ENCODE results near the gene P4HA2. TPM values are rescaled to one million over a fixed set of nuclear protein-coding genes. Genes with fewer than 3 reads are reported as not detected.
A peak's percentile ranks its signal among the peaks of the same experiment; 100 is the strongest.

Gene P4HA2
- total RNA-seq, 4 donors from 2014 or later, result 15.9 to 26.9 (median 22.8) TPM

- H3K27ac ChIP-seq, result no peak overlapping the region
- TF ChIP-seq EP300 (IDR thresholded peaks at IDR 0.05) (no peak), CTCF (IDR thresholded peaks at IDR 0.05) (no peak), POLR2A (IDR thresholded peaks at IDR 0.05) (no peak)
- no peak overlapping the region for H3K4me3 ChIP-seq
- H3K36me3 ChIP-seq, result peaks cover 0 to 67% (median 3%) of the 10 kb centered on the region in 3 donors
- DNase-seq (ENCODE audit: low spot score in 2 of 2), result no peak
- peaks cover 0 to 15% (median 9%) of the 10 kb centered on the region in 4 donors for H3K4me1 ChIP-seq
- H3K27me3 ChIP-seq, result no peaks in the 10 kb centered on the region
- WGBS, 2 donors, result 9 to 38% methylated on average over 1 of the region's 1 CpG
- no peaks in the 10 kb centered on the region for H3K9me3 ChIP-seq
Measured at GRCh38 chr5:132211787-132212186, 15.9 kb downstream of the P4HA2 start.

- no peak overlapping the region for H3K27ac ChIP-seq
- H3K9me3 ChIP-seq, result no peaks in the 10 kb centered on the region
- DNase-seq (ENCODE audit: low spot score in 2 of 2), result no peak
- TF ChIP-seq POLR2A (IDR thresholded peaks at IDR 0.05) (no peak), EP300 (IDR thresholded peaks at IDR 0.05) (no peak), CTCF (IDR thresholded peaks at IDR 0.05) (no peak)
- no peaks in the 10 kb centered on the region for H3K27me3 ChIP-seq
- H3K4me3 ChIP-seq, result no peak overlapping the region
- H3K4me1 ChIP-seq, result peaks cover 0 to 15% (median 9%) of the 10 kb centered on the region in 4 donors
- 91 to 96% methylated on average over 1 of the region's 1 CpG for WGBS, 2 donors
- H3K36me3 ChIP-seq, result peaks cover 0 to 70% (median 3%) of the 10 kb centered on the region in 3 donors
Measured at GRCh38 chr5:132210944-132211343, 16.7 kb downstream of the P4HA2 start.

GRCh38 chr5:132209901-132210545, 17.6 kb downstream of the P4HA2 start:
- no peaks in the 10 kb centered on the region for H3K9me3 ChIP-seq
- TF ChIP-seq EP300 (IDR thresholded peaks at IDR 0.05) (no peak), CTCF (IDR thresholded peaks at IDR 0.05) (no peak), POLR2A (IDR thresholded peaks at IDR 0.05) (no peak)
- H3K4me3 ChIP-seq, result no peak overlapping the region
- no peaks in the 10 kb centered on the region for H3K27me3 ChIP-seq
- H3K4me1 ChIP-seq, result peaks cover 0 to 15% (median 7%) of the 10 kb centered on the region in 4 donors
- peaks cover 0 to 79% (median 3%) of the 10 kb centered on the region in 3 donors for H3K36me3 ChIP-seq
- DNase-seq (ENCODE audit: low spot score in 2 of 2), result peak in 1 of 2 donors; percentile 2
- H3K27ac ChIP-seq, result no peak overlapping the region
- WGBS, 2 donors, result 94% methylated on average over 7 to 11 of the region's 11 CpGs

- WGBS, 2 donors, result 71 to 72% methylated on average over 9 of the region's 9 CpGs
- Histone ChIP-seq H3K9me3 (no peaks in the 10 kb centered on the region), H3K4me3 (no peak overlapping the region), H3K27ac (peak overlapping the region in 2 of 4 donors; percentile 6 to 22), H3K27me3 (no peaks in the 10 kb centered on the region), H3K4me1 (peaks cover 0 to 9% (median 0%) of the 10 kb centered on the region in 4 donors), H3K36me3 (peaks cover 0 to 86% (median 3%) of the 10 kb centered on the region in 3 donors)
- no peak for DNase-seq (ENCODE audit: low spot score in 2 of 2)
- TF ChIP-seq POLR2A (IDR thresholded peaks at IDR 0.05) (no peak), EP300 (IDR thresholded peaks at IDR 0.05) (no peak), CTCF (IDR thresholded peaks at IDR 0.05) (no peak)
Measured at GRCh38 chr5:132209131-132209530, 18.5 kb downstream of the P4HA2 start.

- Histone ChIP-seq H3K27me3 (no peaks in the 10 kb centered on the region), H3K9me3 (no peaks in the 10 kb centered on the region), H3K4me1 (peaks cover 0 to 9% (median 0%) of the 10 kb centered on the region in 4 donors), H3K4me3 (no peak overlapping the region), H3K27ac (no peak overlapping the region), H3K36me3 (peaks cover 0 to 87% (median 3%) of the 10 kb centered on the region in 3 donors)
- 94% methylated on average over 5 of the region's 5 CpGs for WGBS, 2 donors
- TF ChIP-seq EP300 (IDR thresholded peaks at IDR 0.05), result no peak
- no peak for TF ChIP-seq CTCF (IDR thresholded peaks at IDR 0.05)
- no peak for TF ChIP-seq POLR2A (IDR thresholded peaks at IDR 0.05)
- DNase-seq (ENCODE audit: low spot score in 2 of 2), result no peak
Measured at GRCh38 chr5:132207778-132208177, 19.9 kb downstream of the P4HA2 start.
